Loucy (cell line): ENCODE results near the gene PCDHB7.
"Not testable (repeated sequence)": the region's sequence is repeated elsewhere in the genome, so short reads cannot be mapped to it uniquely, and the experiment has no call there.

Source experiments
- CTCF ChIP-seq: fragments of 200-600 bp; sonication (generic); conservative IDR thresholded peaks from 2 replicates; pipeline ENCODE4 v1.5.1; 2014; ENCODE audit warnings: mild to moderate bottlenecking, antibody characterized with exemption, low read length
- EZH2phosphoT487 ChIP-seq: fragments of 200-600 bp; IDR thresholded peaks from 2 replicates; pipeline ENCODE4 v1.6.1; 2018; ENCODE audit warnings: antibody characterized with exemption, mild to moderate bottlenecking, moderate library complexity, borderline replicate concordance

GRCh38 chr5:141210849-141211248, 38.4 kb downstream of the PCDHB7 start:
- TF ChIP-seq CTCF, EZH2phosphoT487: not testable (repeated sequence)
